CD4-positive, alpha-beta T cell treated with Interleukin-12 subunit alpha and Interleukin-12 subunit beta, for 1 hour (primary cell): ENCODE measurements around the gene MKRN1.
"Not testable (repeated sequence)": the region's sequence is repeated elsewhere in the genome, so short reads cannot be mapped to it uniquely, and the experiment has no call there.

Experiments used
- DNase-seq: peaks from one replicate; pipeline ENCODE4 v3.0.0-alpha.2; 2020

MKRN1 gene

DNA sequence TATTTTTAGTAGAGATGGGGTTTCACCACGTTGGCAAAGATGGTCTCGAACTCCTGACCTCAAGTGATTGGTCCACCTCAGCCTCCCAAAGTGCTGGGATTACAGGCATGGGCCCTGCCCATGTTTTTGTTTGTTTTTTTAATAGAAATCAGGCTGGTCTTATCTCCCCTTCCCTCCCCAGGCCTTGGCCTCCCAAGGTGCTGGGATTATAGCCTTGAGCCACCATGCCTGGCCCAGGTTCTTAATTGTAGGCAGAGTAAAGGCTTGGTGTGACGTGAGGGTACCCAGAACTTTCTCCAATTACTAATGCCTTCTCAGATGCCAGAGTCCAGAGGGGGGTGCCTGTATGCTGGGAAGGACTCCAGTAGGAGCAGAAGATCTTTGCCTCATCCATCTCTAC is 5.2 kb upstream of the MKRN1 start:
- DNase-seq = no peak

GRCh38 chr7:140479739-140480084 is 407 bp upstream of the MKRN1 start:
- DNase-seq = no peak

GRCh38 chr7:140478246-140479061 is 851 bp downstream of the MKRN1 start:
- DNase-seq = peak; percentile 36

GRCh38 chr7:140476698-140477261 is 2.5 kb downstream of the MKRN1 start:
- no peak for DNase-seq

- peak; percentile 70 for DNase-seq
Measured at GRCh38 chr7:140475747-140476333, 3.5 kb downstream of the MKRN1 start.

DNA sequence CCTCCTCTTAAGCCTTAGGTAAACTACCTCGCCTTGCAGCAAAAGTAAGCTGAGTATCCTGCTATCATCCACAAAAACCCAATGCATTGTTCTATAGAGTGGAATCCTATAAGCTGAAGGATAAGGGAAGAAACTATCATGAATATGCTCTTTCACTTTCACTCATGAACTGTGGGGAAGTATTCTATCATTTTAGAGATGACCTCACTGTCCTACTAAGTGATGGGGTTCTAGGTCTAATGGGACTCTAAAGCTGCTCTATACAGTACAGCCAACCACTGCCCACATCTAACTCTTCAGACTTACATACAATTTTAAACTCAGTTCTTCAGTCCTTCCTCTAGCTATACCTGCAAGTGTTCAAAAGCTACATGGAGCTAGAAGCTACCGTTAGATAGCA is 16.2 kb downstream of the MKRN1 start:
- DNase-seq = no peak

GRCh38 chr7:140458916-140459315 is 20.4 kb downstream of the MKRN1 start:
- no peak for DNase-seq

DNA sequence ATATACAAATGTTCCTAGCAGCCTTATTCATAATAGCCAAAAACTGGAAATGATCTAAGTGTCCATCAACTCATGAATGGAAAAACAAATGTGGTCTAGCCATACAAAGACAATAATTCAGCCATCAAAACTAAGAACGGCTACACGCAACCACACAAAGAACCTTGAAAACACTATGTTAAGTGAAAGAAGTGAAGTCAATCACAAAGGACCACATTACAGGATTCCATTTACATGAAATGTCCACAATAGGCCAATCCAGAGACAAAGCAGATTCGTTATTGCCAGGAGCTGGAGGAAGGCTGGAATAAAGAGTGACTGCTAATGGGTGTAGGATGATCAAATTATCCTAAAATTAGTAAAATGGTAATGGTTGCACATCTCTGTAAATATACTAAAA is 21.1 kb downstream of the MKRN1 start:
- DNase-seq = no peak

GRCh38 chr7:140456551-140457051 is 22.7 kb downstream of the MKRN1 start:
- no peak for DNase-seq

- DNase-seq = no peak
Measured at GRCh38 chr7:140455743-140456142, 23.6 kb downstream of the MKRN1 start.

DNA sequence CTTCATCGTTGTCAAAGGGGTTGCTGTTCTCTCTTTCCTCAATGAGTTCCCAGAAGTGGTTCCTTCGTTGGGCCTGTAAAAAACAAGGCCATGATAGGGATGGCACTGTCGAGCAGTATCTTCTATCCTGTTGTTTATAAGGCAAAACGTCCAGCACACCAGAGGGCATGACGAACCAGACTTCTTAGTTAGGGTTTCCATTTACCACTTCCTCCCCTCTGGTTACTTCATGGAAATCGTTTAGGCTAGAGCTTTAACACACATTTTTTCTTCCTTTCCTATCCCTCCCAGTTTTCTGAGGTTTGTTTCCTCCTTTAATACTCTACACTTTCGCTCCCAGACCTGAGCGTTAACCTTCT is 24.7 kb downstream of the MKRN1 start:
- no peak for DNase-seq

- not testable (repeated sequence) for DNase-seq
Measured at GRCh38 chr7:140453785-140454656, 25.3 kb downstream of the MKRN1 start.

DNA sequence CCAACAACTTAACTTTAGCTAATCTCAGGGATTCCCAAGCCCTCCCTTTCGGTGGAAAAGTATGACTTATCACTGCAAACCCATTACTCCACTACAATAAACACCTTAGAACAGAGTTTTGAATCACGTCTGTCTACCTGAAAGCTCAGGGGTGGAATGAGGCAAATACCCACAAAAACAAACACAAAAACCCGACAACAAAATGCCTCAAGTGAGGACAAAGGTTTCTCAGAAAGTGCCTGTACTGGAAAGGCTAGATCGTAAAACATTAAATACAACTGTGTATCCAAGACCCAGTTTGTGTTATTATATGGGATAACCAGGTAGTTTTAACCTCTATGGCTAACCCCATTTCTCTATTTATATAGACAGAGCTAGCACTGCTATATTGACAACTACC is 26.0 kb downstream of the MKRN1 start:
- DNase-seq = no peak

DNA sequence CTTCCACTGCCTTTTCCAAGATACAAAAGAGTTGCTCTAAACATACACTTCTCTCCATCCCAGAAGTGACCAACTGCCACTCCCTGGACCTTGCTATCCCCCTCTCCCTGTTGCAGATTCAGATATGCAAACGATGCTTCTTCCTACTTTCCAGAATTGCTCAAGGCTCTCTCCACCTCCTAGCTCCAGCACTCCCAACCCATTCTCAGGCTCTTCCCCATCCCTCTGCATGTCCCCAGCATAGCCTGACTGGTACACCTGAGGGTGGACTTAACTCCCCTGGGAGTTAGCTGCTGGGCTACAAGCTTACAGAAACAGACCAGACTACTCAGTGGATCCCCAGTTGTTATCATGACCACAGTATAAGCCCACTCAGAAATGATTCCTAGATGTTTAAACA is 27.6 kb downstream of the MKRN1 start:
- no peak for DNase-seq

- no peak for DNase-seq
Measured at GRCh38 chr7:140448781-140449480, 30.4 kb downstream of the MKRN1 start.

DNA sequence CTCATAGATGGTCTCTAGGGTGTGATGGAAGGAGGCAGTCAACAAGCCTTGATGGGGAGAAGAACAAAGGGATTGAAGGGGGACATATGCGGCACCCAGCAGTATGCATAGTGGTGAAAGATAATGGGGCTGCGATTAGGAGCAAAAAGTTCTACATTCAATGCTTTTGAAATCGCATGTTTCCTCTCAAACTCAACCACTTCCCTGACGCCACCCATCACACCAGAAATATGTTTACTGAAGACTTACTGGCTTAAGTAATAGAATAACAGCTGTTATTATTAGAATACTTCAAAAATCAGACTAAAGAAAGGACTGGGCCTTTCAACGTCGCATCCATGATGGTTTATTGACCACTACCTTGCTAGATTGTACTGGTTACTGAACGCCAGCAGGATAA is 31.5 kb downstream of the MKRN1 start:
- no peak for DNase-seq

DNA sequence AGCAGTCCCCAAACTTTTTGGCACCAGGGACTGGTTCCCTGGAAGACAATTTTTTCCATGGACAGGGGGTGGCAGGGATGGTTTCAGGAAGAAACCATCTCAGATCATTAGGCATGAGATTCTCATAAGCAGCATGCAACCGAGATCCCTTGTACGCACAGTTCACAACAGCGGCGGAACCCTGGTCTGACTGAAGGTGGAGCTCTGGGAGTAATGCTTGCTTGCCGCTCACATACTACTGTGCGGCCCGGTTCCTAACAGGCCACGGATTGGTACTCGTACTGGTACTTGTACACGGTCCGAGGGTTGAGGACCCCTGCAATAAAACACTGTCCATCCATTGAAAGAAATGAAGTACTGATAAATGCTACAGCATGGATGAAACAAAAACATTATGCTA is 32.8 kb downstream of the MKRN1 start:
- DNase-seq = no peak

DNA sequence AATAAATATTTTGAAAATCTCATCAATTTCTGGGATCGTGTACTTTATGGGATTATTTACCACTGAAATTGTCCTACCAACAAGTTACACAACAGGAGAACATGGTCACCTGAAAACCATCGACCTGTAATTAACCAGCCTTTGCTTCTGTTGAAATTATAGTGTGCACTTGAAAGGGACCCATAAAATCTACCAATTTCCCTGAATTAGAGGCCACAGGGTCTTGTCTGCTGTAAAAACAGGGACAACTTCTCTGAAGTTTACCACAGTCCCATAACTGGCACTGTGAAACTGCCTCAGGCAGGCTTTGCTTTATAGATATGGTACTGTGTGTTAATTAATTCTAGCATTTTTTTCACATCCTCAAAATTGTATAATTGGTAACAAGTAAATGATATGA is 37.8 kb downstream of the MKRN1 start:
- no peak for DNase-seq

GRCh38 chr7:140440593-140440992 is 38.7 kb downstream of the MKRN1 start:
- no peak for DNase-seq

- no peak for DNase-seq
Measured at GRCh38 chr7:140439359-140439758, 39.9 kb downstream of the MKRN1 start.

DNA sequence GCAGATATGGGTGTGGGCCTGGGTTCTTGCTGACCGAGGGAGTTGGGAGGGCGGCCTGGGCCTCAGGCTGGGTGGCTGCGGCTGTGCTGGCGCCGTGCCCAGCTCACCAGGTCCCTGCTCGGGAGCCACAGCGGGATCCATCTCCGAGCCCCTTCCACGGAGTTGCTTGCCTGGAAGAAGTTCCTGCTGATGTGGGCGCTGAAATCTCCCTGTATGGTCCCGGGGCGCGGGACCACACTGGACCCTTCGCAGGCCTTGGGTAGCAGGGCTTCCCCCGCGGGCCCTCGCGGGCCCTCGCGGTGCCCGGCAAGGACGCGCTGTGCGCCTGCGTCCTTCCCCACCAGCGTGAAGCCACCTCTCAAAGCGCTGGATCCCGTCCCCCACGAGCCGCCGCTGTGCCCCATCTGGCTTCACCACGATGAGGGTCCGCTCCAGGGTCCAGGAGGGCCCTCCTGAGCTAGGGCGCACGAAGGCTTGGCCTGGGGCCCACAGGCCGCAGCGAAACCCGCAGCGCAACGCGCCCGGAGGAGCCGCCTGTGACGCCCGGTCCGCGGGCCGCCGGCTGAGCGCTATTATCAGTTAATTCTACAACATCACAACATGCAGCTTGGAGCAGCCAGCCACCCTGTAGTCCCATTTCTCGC is 43.9 kb downstream of the MKRN1 start:
- no peak for DNase-seq

DNA sequence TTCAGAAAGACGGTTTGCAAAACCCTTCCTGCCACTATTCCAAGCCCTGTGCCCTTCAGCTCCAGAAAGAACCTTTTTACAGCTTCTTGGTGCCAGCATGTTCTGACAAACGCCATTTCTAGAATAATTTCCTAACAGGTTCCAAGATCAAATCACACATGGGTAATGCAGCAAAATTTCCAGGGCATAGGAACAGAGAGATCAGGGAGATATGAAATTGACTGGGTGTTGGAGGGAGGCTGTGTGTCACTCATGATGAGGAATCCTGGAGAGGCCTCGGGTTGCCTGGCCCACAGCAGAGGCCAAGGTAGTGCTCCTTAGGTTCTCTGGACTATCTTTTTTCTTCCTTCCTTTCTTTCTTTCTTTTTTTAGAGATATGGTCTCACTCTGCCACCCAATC is 45.9 kb downstream of the MKRN1 start:
- DNase-seq = no peak
